GM19455 (cell line): ENCODE data around the gene UCN.
"Not testable (repeated sequence)": the region's sequence is repeated elsewhere in the genome, so short reads cannot be mapped to it uniquely, and the experiment has no call there.

ENCODE experiments used
- ATAC-seq: cut with Tn5 transposase; IDR thresholded peaks from one replicate; pipeline ENCODE4 v1.9.1; 2021; ENCODE audit not compliant: unreplicated experiment

The UCN gene

GRCh38 chr2:27285481-27285880, 22.8 kb downstream of the UCN start:
- ATAC-seq = no peak

- ATAC-seq = no peak
Measured at GRCh38 chr2:27284996-27285395, 23.2 kb downstream of the UCN start.

- ATAC-seq = no peak
Measured at GRCh38 chr2:27282892-27283291, 25.4 kb downstream of the UCN start.

GRCh38 chr2:27281855-27282559, 26.2 kb downstream of the UCN start, which contains the start of gene TRIM54:
Gene TRIM54 (plus strand): TSS chr2:27282429. CDS start chr2:27282732, 303 bp downstream.
- ATAC-seq = no peak

- no peak for ATAC-seq
Measured at GRCh38 chr2:27281442-27281841, 26.8 kb downstream of the UCN start.

- ATAC-seq = no peak
Measured at GRCh38 chr2:27280826-27281225, 27.4 kb downstream of the UCN start.

GRCh38 chr2:27278010-27278409, 30.2 kb downstream of the UCN start:
- no peak for ATAC-seq

GRCh38 chr2:27275211-27276150, 32.8 kb downstream of the UCN start, which contains the start of gene DNAJC5G:
Gene DNAJC5G (plus strand): TSS chr2:27275433. CDS start chr2:27276729, 1,296 bp downstream.
- no peak for ATAC-seq

GRCh38 chr2:27272537-27273522, 35.4 kb downstream of the UCN start:
- ATAC-seq = not testable (repeated sequence)

- no peak for ATAC-seq
Measured at GRCh38 chr2:27271631-27272340, 36.5 kb downstream of the UCN start.

GRCh38 chr2:27270670-27271069, 37.6 kb downstream of the UCN start:
- no peak for ATAC-seq

- no peak for ATAC-seq
Measured at GRCh38 chr2:27270131-27270530, 38.1 kb downstream of the UCN start.

- ATAC-seq = not testable (repeated sequence)
Measured at GRCh38 chr2:27268296-27268695, 39.9 kb downstream of the UCN start.

- no peak for ATAC-seq
Measured at GRCh38 chr2:27265536-27265870, 42.7 kb downstream of the UCN start.

GRCh38 chr2:27264753-27265535, 43.3 kb downstream of the UCN start:
- ATAC-seq = no peak

- ATAC-seq = no peak
Measured at GRCh38 chr2:27264253-27264752, 43.9 kb downstream of the UCN start.

GRCh38 chr2:27263287-27264252, 44.7 kb downstream of the UCN start:
- no peak for ATAC-seq
